H1 (cell line): ENCODE results near the gene CTSV. TPM values are rescaled to one million over a fixed set of nuclear protein-coding genes. Genes with fewer than 3 reads are reported as not detected.
"Not testable (repeated sequence)": the region's sequence is repeated elsewhere in the genome, so short reads cannot be mapped to it uniquely, and the experiment has no call there.

Experiments
- CTCF ChIA-PET: fragments of 300-600 bp; sonication (Branson Sonifier 250); formaldehyde crosslinking; loops from one replicate; lab custom pipeline; 2021; ENCODE audit not compliant: partially characterized antibody; lab: Charles Lee
- POLR2A ChIA-PET: fragments of 300-600 bp; sonication (Branson Sonifier 250); formaldehyde crosslinking; loops from one replicate; lab custom pipeline; 2021; ENCODE audit warnings: inconsistent platforms; ENCODE audit not compliant: partially characterized antibody; lab: Charles Lee
- DNase-seq, 2 experiments: peaks; one replicate each; pipeline versions ENCODE4 v3.0.0 to v3.0.0-alpha.2; 2010 to 2022; ENCODE audit warnings: low spot score in 2 of 2, low read depth in 1 of 2, mixed read lengths in 1 of 2
- FAIRE-seq: peaks from 2 replicates; lab custom pipeline; 2011; peaks lifted over from hg19 to GRCh38; lab: Jason Lieb, UNC
- H2AFZ ChIP-seq: 2 replicates; pipeline ENCODE4 v1.8.1; 2012; ENCODE audit warnings: low read length, inconsistent platforms
- H2AK5ac ChIP-seq: 2 replicates; pipeline ENCODE4 v1.6.1; 2013; ENCODE audit warnings: low read depth, low read length
- H2BK120ac ChIP-seq: replicated peaks from 2 replicates; pipeline ENCODE3; 2013; ENCODE audit warnings: low read depth, low read length, inconsistent platforms
- H2BK12ac ChIP-seq: 2 replicates; pipeline ENCODE4 v1.6.1; 2013; ENCODE audit warnings: low read depth, low read length
- H2BK15ac ChIP-seq: 2 replicates; pipeline ENCODE4 v1.6.1; 2013; ENCODE audit warnings: low read length
- H2BK20ac ChIP-seq: 2 replicates; pipeline ENCODE4 v1.6.1; 2013; ENCODE audit warnings: low read length
- H2BK5ac ChIP-seq: 2 replicates; pipeline ENCODE4 v1.6.1; 2013; ENCODE audit warnings: low read depth, low read length
- H3K14ac ChIP-seq: 2 replicates; pipeline ENCODE4 v1.6.1; 2013; ENCODE audit warnings: inconsistent platforms; ENCODE audit not compliant: insufficient read length
- H3K18ac ChIP-seq: 2 replicates; pipeline ENCODE4 v1.6.1; 2013; ENCODE audit warnings: low read length; ENCODE audit errors: extremely low read depth
- H3K23ac ChIP-seq: 2 replicates; pipeline ENCODE4 v1.6.1; 2013; ENCODE audit warnings: inconsistent platforms; ENCODE audit not compliant: insufficient read length
- H3K23me2 ChIP-seq: 2 replicates; pipeline ENCODE4 v1.6.1; 2013; ENCODE audit warnings: low read depth, low read length
- H3K27ac ChIP-seq: 2 replicates; pipeline ENCODE4 v1.6.1; 2011; ENCODE audit warnings: low read depth, low read length, inconsistent platforms
- H3K27me3 ChIP-seq, 4 experiments: replicated peaks in 1 of 4; 1 replicate in 1 of 4; 2 replicates in 3 of 4; pipeline versions ENCODE4 v1.6.1 to v1.8.1; 2011 to 2013; ENCODE audit warnings: low read length in 3 of 4, mild to moderate bottlenecking in 3 of 4, inconsistent platforms in 2 of 4, mixed read lengths in 2 of 4, moderate library complexity in 1 of 4; ENCODE audit not compliant: control insufficient read depth in 3 of 4, insufficient read depth in 3 of 4; ENCODE audit errors: extremely low read depth in 1 of 4
- H3K36me3 ChIP-seq, 4 experiments: 2 replicates each; pipeline versions ENCODE4 v1.6.1 to v1.8.1; 2011 to 2013; ENCODE audit warnings: mild to moderate bottlenecking in 4 of 4, low read length in 3 of 4, moderate library complexity in 2 of 4, control low read depth in 1 of 4, inconsistent platforms in 1 of 4; ENCODE audit not compliant: insufficient read depth in 4 of 4, control insufficient read depth in 2 of 4
- H3K4ac ChIP-seq: replicated peaks from 2 replicates; pipeline ENCODE3; 2013; ENCODE audit warnings: low read length, low read depth, mixed read lengths, inconsistent platforms; ENCODE audit not compliant: insufficient read length
- H3K4me1 ChIP-seq, 4 experiments: replicated peaks in 1 of 4; 1 replicate in 1 of 4; 2 replicates in 3 of 4; pipeline versions ENCODE4 v1.6.1 to v1.8.1; 2011 to 2013; ENCODE audit warnings: low read length in 3 of 4, inconsistent platforms in 2 of 4, mixed read lengths in 1 of 4; ENCODE audit not compliant: insufficient read depth in 4 of 4, control insufficient read depth in 3 of 4
- H3K4me2 ChIP-seq, 2 experiments: 2 replicates each; pipeline versions ENCODE4 v1.6.1 to v1.8.1; 2011 to 2013; ENCODE audit warnings: low read depth in 2 of 2, low read length in 2 of 2, control low read depth in 1 of 2, inconsistent platforms in 1 of 2, mild to moderate bottlenecking in 1 of 2; ENCODE audit not compliant: insufficient read depth in 1 of 2
- H3K4me3 ChIP-seq, 4 experiments: fragments of 200-600, 300-600 bp in 1 of 4; sonication (generic), shearing (Covaris generic), sonication (Bioruptor Twin) in 1 of 4; 2 replicates each; pipeline versions ENCODE4 v1.5.1 to v1.8.1; 2011 to 2016; ENCODE audit warnings: low read length in 4 of 4, low read depth in 3 of 4, control low read depth in 2 of 4, inconsistent platforms in 2 of 4, mild to moderate bottlenecking in 2 of 4, mixed read lengths in 1 of 4, moderate library complexity in 1 of 4; ENCODE audit not compliant: insufficient read depth in 2 of 4; ENCODE audit errors: extremely low read depth in 1 of 4
- H3K56ac ChIP-seq: replicated peaks from 2 replicates; pipeline ENCODE3; 2013; ENCODE audit warnings: low read depth, mild to moderate bottlenecking, mixed read lengths, low read length, inconsistent platforms; ENCODE audit not compliant: insufficient read length
- H3K79me1 ChIP-seq: 2 replicates; pipeline ENCODE4 v1.6.1; 2013; ENCODE audit warnings: low read depth, low read length, control low read depth
- H3K79me2 ChIP-seq, 2 experiments: 2 replicates each; pipeline versions ENCODE4 v1.6.1 to v1.8.1; 2012 to 2013; ENCODE audit warnings: low read length in 2 of 2, mild to moderate bottlenecking in 2 of 2, inconsistent platforms in 1 of 2; ENCODE audit not compliant: insufficient read depth in 2 of 2, control insufficient read depth in 1 of 2
- H3K9ac ChIP-seq, 4 experiments: replicated peaks in 1 of 4; 1 replicate in 1 of 4; 2 replicates in 3 of 4; pipeline versions ENCODE4 v1.6.1 to v1.8.1; 2011 to 2013; ENCODE audit warnings: low read depth in 3 of 4, low read length in 3 of 4, control low read depth in 2 of 4, mild to moderate bottlenecking in 2 of 4, moderate library complexity in 2 of 4, inconsistent platforms in 1 of 4; ENCODE audit errors: extremely low read depth in 1 of 4
- H3K9me3 ChIP-seq, 2 experiments: 2 replicates each; pipeline versions ENCODE4 v1.6.1 to v1.8.1; 2012 to 2013; ENCODE audit warnings: mild to moderate bottlenecking in 2 of 2, moderate library complexity in 2 of 2, control low read depth in 1 of 2, inconsistent platforms in 1 of 2, low read depth in 1 of 2, low read length in 1 of 2, mixed read lengths in 1 of 2; ENCODE audit not compliant: insufficient read depth in 2 of 2
- H4K20me1 ChIP-seq, 2 experiments: replicated peaks in 1 of 2; 2 replicates each; pipeline versions ENCODE3 to v1.8.1; 2011 to 2013; ENCODE audit warnings: inconsistent platforms in 2 of 2, low read length in 2 of 2, mild to moderate bottlenecking in 1 of 2; ENCODE audit not compliant: insufficient read depth in 2 of 2, control insufficient read depth in 1 of 2
- H4K5ac ChIP-seq: 2 replicates; pipeline ENCODE4 v1.6.1; 2013; ENCODE audit warnings: low read length, low read depth, mixed read lengths, inconsistent platforms; ENCODE audit not compliant: insufficient read length
- H4K8ac ChIP-seq: 2 replicates; pipeline ENCODE4 v1.8.0; 2013; ENCODE audit warnings: mild to moderate bottlenecking, moderate library complexity, low read length, inconsistent platforms; ENCODE audit not compliant: insufficient read depth; ENCODE audit errors: extremely low read depth
- H4K91ac ChIP-seq: replicated peaks from 2 replicates; pipeline ENCODE3; 2013; ENCODE audit warnings: low read length, mixed read lengths, inconsistent platforms; ENCODE audit not compliant: insufficient read length
- WGBS, 2 experiments: shearing (Covaris generic) in 1 of 2; methylation state at CpG; one replicate each; pipeline versions ENCODE4 v1.1.6 to v1.1.7; 2013 to 2015; ENCODE audit warnings: low lambda C conversion rate in 2 of 2, mixed read lengths in 2 of 2, inconsistent platforms in 1 of 2, low coverage in 1 of 2, missing lambda C conversion rate in 1 of 2; ENCODE audit not compliant: insufficient replicate concordance in 2 of 2, insufficient coverage in 1 of 2, insufficient read length in 1 of 2; ENCODE audit errors: extremely low coverage in 1 of 2, missing lambda C conversion rate in 1 of 2; 5-methylcytosine and 5-hydroxymethylcytosine counted together
- polyA plus RNA-seq, 7 experiments: library from polyadenylated mRNA; depleted of rRNA in 3 of 7; stranded (reverse) in 5 of 7; unstranded in 2 of 7; fragments of >200 nt in 5 of 7; fragments of 200-250 nt in 2 of 7; gene quantifications; 1 replicate in 5 of 7; 2 replicates in 1 of 7; 4 replicates in 1 of 7; pipeline versions ENCODE4 v1.2.1 to v1.2.3, GENCODE V29; 2011 to 2013; ENCODE audit warnings: missing spikeins in 2 of 7, mixed read lengths in 2 of 7
- total RNA-seq: library from RNA; stranded (reverse); fragmentation: NEBNext Ultra II Directional; extraction: Animal tissue kit (Norgen Biotek cat#: 25700); gene quantifications from 2 replicates; pipeline ENCODE4 v1.2.1, GENCODE V29; 2021

Gene CTSV
- total and polyA plus RNA-seq, 2 of the 8 experiments (the other 6 are each of a cell fraction or from before 2014, with no cell fraction given), result 91.0 to 114 TPM

DNA sequence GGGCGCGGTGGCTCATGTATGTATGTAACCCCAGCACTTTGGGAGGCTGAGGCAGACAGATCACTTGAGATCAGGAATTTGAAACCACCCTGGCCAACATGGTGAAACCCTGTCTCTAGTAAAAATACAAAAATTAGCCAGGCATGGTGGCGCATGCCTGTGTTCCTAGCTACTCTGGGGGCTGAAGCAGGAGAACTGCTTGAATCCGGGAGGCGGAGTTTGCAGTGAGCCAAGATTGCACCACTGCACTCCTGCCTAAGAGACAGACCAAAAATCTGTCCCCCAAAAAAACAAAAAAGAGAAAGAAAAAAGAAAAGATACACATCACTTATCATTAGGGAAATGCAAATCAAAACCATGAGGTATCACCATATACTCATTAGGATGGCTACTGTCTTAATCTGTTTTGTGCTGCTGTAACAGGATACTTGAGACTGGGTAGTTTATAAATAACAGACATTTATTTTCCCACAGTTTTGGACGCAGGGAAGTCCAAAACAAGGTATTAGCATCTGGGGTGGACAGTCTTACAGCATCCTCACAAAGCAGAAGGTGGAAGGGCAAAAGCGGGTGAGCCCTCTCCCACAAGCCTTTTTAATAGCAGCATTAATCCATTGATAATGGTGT, 55.3 kb downstream of the CTSV start:
- WGBS, 2 experiments, result 96% methylated on average over 7 of the region's 7 CpGs; no CpG with 5 or more reads in 1 of the 2 experiments
- CTCF ChIA-PET, result not testable (repeated sequence)

More for the DNA sequence above, 55.3 kb downstream of the CTSV start:
- H3K56ac ChIP-seq, H4K5ac ChIP-seq, H3K36me3 ChIP-seq, H4K91ac ChIP-seq, POLR2A ChIA-PET, H3K23me2 ChIP-seq, H3K14ac ChIP-seq, H3K4me3 ChIP-seq, H3K9ac ChIP-seq, DNase-seq, H4K8ac ChIP-seq, H2BK15ac ChIP-seq, H2AK5ac ChIP-seq, H4K20me1 ChIP-seq, H3K4ac ChIP-seq, H3K4me2 ChIP-seq, H2BK120ac ChIP-seq, H2AFZ ChIP-seq, H2BK20ac ChIP-seq, H3K23ac ChIP-seq, H3K79me1 ChIP-seq, FAIRE-seq, H2BK5ac ChIP-seq, H3K9me3 ChIP-seq, H3K18ac ChIP-seq, H2BK12ac ChIP-seq, H3K4me1 ChIP-seq, H3K27me3 ChIP-seq, H3K27ac ChIP-seq: not testable (repeated sequence)
- H3K79me2 ChIP-seq, result peaks cover 0 to 58% of the 10 kb centered on the region in 2 experiments; a peak in 3 of 4 replicates

Other genes starting within 250 kb of the CTSV start
- 5.2 and 7.4 TPM in 2 replicates for gene ZNF782, start 184.6 kb downstream of the CTSV start, total RNA-seq
- gene ZNF782, start 184.6 kb downstream of the CTSV start, polyA plus RNA-seq (2011; rRNA removed), result 1.1 and 1.4 TPM in 2 replicates
- gene NUTM2G, start 110.3 kb downstream of the CTSV start, total RNA-seq, result 0.25 TPM in 1 of 2 replicates, not detected in the other
- 0.27 and 0.42 TPM in 2 replicates for gene NUTM2G, start 110.3 kb downstream of the CTSV start, polyA plus RNA-seq (2011; rRNA removed)